ENCODE data around the gene SUSD1. TPM values are rescaled to one million over a fixed set of nuclear protein-coding genes. Genes with fewer than 3 reads are reported as not detected.

Gene SUSD1
- total and polyA plus RNA-seq, 2 experiments from 2014 or later = 4.2 to 8.4 TPM

- H3K4me2 ChIP-seq (ENCODE audit: unreplicated experiment) = no peak overlapping the region
- no peaks in the 10 kb centered on the region for H3K9me3 ChIP-seq (ENCODE audit: low read depth)
- H4K20me1 ChIP-seq (ENCODE audit: insufficient read depth) = no peaks in the 10 kb centered on the region
- H3K9ac ChIP-seq = no peak overlapping the region
- peak; percentile 68 for DNase-seq
- no peaks in the 10 kb centered on the region for H3K9me2 ChIP-seq (ENCODE audit: insufficient read depth)
- no peaks in the 10 kb centered on the region for H3K79me2 ChIP-seq (ENCODE audit: insufficient read depth)
- no peaks in the 10 kb centered on the region for H3F3A ChIP-seq (ENCODE audit: insufficient read depth)
- H3K27me3 ChIP-seq (replicated peaks; ENCODE audit: insufficient read depth) = no peaks in the 10 kb centered on the region
- H2AFZ ChIP-seq = peak overlapping the region; percentile 31; the same call in 1 of the 2 replicates
- no peak for TF ChIP-seq EZH2 (IDR thresholded peaks at IDR 0.05; ENCODE audit: insufficient read depth, poor library complexity, severe bottlenecking)
- TF ChIP-seq EZH2phosphoT487 (IDR thresholded peaks at IDR 0.05; ENCODE audit: insufficient read depth, low read depth) = no peak
- in situ Hi-C loops (cut with MboI) = loop anchor here (10.0 kb wide), 1 partner anchor 618 kb away; no protein-coding TSS in a partner anchor
- 37 to 59% methylated on average over 2 of the region's 2 CpGs for WGBS, 2 experiments (ENCODE audit: low coverage in 1 of 2, low lambda C conversion rate in 2 of 2, missing lambda C conversion rate in 2 of 2)
- H3K4me3 ChIP-seq = no peak overlapping the region
- no peaks in the 10 kb centered on the region for H3K36me3 ChIP-seq (ENCODE audit: low read depth)
- H3K4me1 ChIP-seq (ENCODE audit: insufficient read depth) = no peaks in the 10 kb centered on the region
- H3K27ac ChIP-seq = no peak overlapping the region
These were observed 88.5 kb downstream of the SUSD1 start for GRCh38 chr9:112086627-112087026.

- H3K79me2 ChIP-seq (ENCODE audit: insufficient read depth) = no peaks in the 10 kb centered on the region
- no peaks in the 10 kb centered on the region for H3F3A ChIP-seq (ENCODE audit: insufficient read depth)
- 46 to 49% methylated on average over 2 of the region's 2 CpGs for WGBS, 2 experiments (ENCODE audit: low coverage in 1 of 2, low lambda C conversion rate in 2 of 2, missing lambda C conversion rate in 2 of 2)
- no peak overlapping the region for H3K9ac ChIP-seq
- H3K4me1 ChIP-seq (ENCODE audit: insufficient read depth) = no peaks in the 10 kb centered on the region
- no peak overlapping the region for H3K4me2 ChIP-seq (ENCODE audit: unreplicated experiment)
- no peak for DNase-seq
- no peaks in the 10 kb centered on the region for H3K36me3 ChIP-seq (ENCODE audit: low read depth)
- H3K27me3 ChIP-seq (replicated peaks; ENCODE audit: insufficient read depth) = no peaks in the 10 kb centered on the region
- no peak overlapping the region for H3K27ac ChIP-seq
- H3K4me3 ChIP-seq = no peak overlapping the region
- no peaks in the 10 kb centered on the region for H3K9me2 ChIP-seq (ENCODE audit: insufficient read depth)
- H3K9me3 ChIP-seq (ENCODE audit: low read depth) = no peaks in the 10 kb centered on the region
- in situ Hi-C loops (cut with MboI) = loop anchor here (10.0 kb wide), 1 partner anchor 620 kb away; no protein-coding TSS in a partner anchor
- H4K20me1 ChIP-seq (ENCODE audit: insufficient read depth) = no peaks in the 10 kb centered on the region
- TF ChIP-seq EZH2 (IDR thresholded peaks at IDR 0.05; ENCODE audit: insufficient read depth, poor library complexity, severe bottlenecking) (no peak), EZH2phosphoT487 (IDR thresholded peaks at IDR 0.05; ENCODE audit: insufficient read depth, low read depth) (no peak)
- H2AFZ ChIP-seq = no peak overlapping the region
These were observed 90.2 kb downstream of the SUSD1 start for GRCh38 chr9:112084907-112085306.

GRCh38 chr9:112084334-112084733, 90.8 kb downstream of the SUSD1 start:
- H2AFZ ChIP-seq = no peak overlapping the region
- H3K27me3 ChIP-seq (replicated peaks; ENCODE audit: insufficient read depth) = no peaks in the 10 kb centered on the region
- no peak overlapping the region for H3K4me2 ChIP-seq (ENCODE audit: unreplicated experiment)
- no peak for DNase-seq
- H3K9me3 ChIP-seq (ENCODE audit: low read depth) = no peaks in the 10 kb centered on the region
- no peaks in the 10 kb centered on the region for H3K9me2 ChIP-seq (ENCODE audit: insufficient read depth)
- H3K9ac ChIP-seq = no peak overlapping the region
- WGBS, 2 experiments (ENCODE audit: low coverage in 1 of 2, low lambda C conversion rate in 2 of 2, missing lambda C conversion rate in 2 of 2) = 65 to 92% methylated on average over 2 to 3 of the region's 3 CpGs
- no peaks in the 10 kb centered on the region for H4K20me1 ChIP-seq (ENCODE audit: insufficient read depth)
- H3K27ac ChIP-seq = no peak overlapping the region
- no peaks in the 10 kb centered on the region for H3K4me1 ChIP-seq (ENCODE audit: insufficient read depth)
- H3K4me3 ChIP-seq = no peak overlapping the region
- no peak for TF ChIP-seq EZH2 (IDR thresholded peaks at IDR 0.05; ENCODE audit: insufficient read depth, poor library complexity, severe bottlenecking)
- no peak for TF ChIP-seq EZH2phosphoT487 (IDR thresholded peaks at IDR 0.05; ENCODE audit: insufficient read depth, low read depth)
- H3K79me2 ChIP-seq (ENCODE audit: insufficient read depth) = no peaks in the 10 kb centered on the region
- in situ Hi-C loops (cut with MboI) = loop anchor here (10.0 kb wide), 1 partner anchor 620 kb away; no protein-coding TSS in a partner anchor
- no peaks in the 10 kb centered on the region for H3F3A ChIP-seq (ENCODE audit: insufficient read depth)
- no peaks in the 10 kb centered on the region for H3K36me3 ChIP-seq (ENCODE audit: low read depth)

- Histone ChIP-seq H2AFZ (no peak overlapping the region), H3K4me3 (no peak overlapping the region), H3K9me2 (ENCODE audit: insufficient read depth) (no peaks in the 10 kb centered on the region), H3K9me3 (ENCODE audit: low read depth) (no peaks in the 10 kb centered on the region), H3K79me2 (ENCODE audit: insufficient read depth) (no peaks in the 10 kb centered on the region), H4K20me1 (ENCODE audit: insufficient read depth) (no peaks in the 10 kb centered on the region), H3K36me3 (ENCODE audit: low read depth) (no peaks in the 10 kb centered on the region), H3K4me1 (ENCODE audit: insufficient read depth) (no peaks in the 10 kb centered on the region), H3K9ac (no peak overlapping the region), H3K27ac (no peak overlapping the region), H3F3A (ENCODE audit: insufficient read depth) (no peaks in the 10 kb centered on the region), H3K4me2 (ENCODE audit: unreplicated experiment) (no peak overlapping the region), H3K27me3 (replicated peaks; ENCODE audit: insufficient read depth) (no peaks in the 10 kb centered on the region)
- DNase-seq = no peak
- 67 to 70% methylated on average over 7 of the region's 7 CpGs for WGBS, 2 experiments (ENCODE audit: low coverage in 1 of 2, low lambda C conversion rate in 2 of 2, missing lambda C conversion rate in 2 of 2)
- TF ChIP-seq EZH2phosphoT487 (IDR thresholded peaks at IDR 0.05; ENCODE audit: insufficient read depth, low read depth) = no peak
- in situ Hi-C loops (cut with MboI) = loop anchor here (10.0 kb wide), 1 partner anchor 623 kb away; no protein-coding TSS in a partner anchor
These were observed 93.0 kb downstream of the SUSD1 start for GRCh38 chr9:112081918-112082729.
